ENCODE data around the gene RELL2. TPM values are rescaled to one million over a fixed set of nuclear protein-coding genes. Genes with fewer than 3 reads are reported as not detected.

Gene RELL2
- total RNA-seq, 1 donor from 2014 or later = 12.9 TPM

- peaks cover 14% of the 10 kb centered on the region for H3K4me1 Mint-ChIP-seq (ENCODE audit: low read depth, unreplicated experiment)
- H3K27me3 Mint-ChIP-seq (ENCODE audit: low read depth, unreplicated experiment) = no peaks in the 10 kb centered on the region
- Histone ChIP-seq H3K79me2 (ENCODE audit: insufficient read depth, low read length) (peaks cover 51% of the 10 kb centered on the region), H3K4me3 (ENCODE audit: insufficient read depth, low read depth, low read length) (peak overlapping the region; percentile 95), H3K27ac (ENCODE audit: low read depth, low read length) (peak overlapping the region; percentile 63), H3K9me3 (ENCODE audit: insufficient read depth, low read depth, low read length) (no peaks in the 10 kb centered on the region), H3K4me1 (ENCODE audit: insufficient read depth, low read length) (peaks cover 20% of the 10 kb centered on the region), H4K20me1 (ENCODE audit: insufficient read depth, low read length) (peaks cover 60% of the 10 kb centered on the region), H3K9ac (ENCODE audit: low read length) (peak overlapping the region; percentile 93), H3K27me3 (ENCODE audit: insufficient read depth, low read length) (no peaks in the 10 kb centered on the region), H3K36me3 (ENCODE audit: insufficient read depth, low read length) (peaks cover 4% of the 10 kb centered on the region), H3K4me2 (ENCODE audit: low read length) (peak overlapping the region; percentile 98), H2AFZ (ENCODE audit: low read depth, low read length) (peak overlapping the region; percentile 89)
- peaks cover 8% of the 10 kb centered on the region for H3K36me3 Mint-ChIP-seq (ENCODE audit: low read depth, unreplicated experiment)
- peak overlapping the region; percentile 97 for H3K4me3 Mint-ChIP-seq (ENCODE audit: unreplicated experiment)
- H3K27ac Mint-ChIP-seq (ENCODE audit: unreplicated experiment) = peak overlapping the region; percentile 77
- FAIRE-seq (no peak), DNase-seq (ENCODE audit: low read depth) (no peak)
- TF ChIP-seq CTCF (IDR thresholded peaks at IDR 0.05; ENCODE audit: insufficient read depth, low read depth, low read length) = no peak
- no peak for TF ChIP-seq EZH2 (IDR thresholded peaks at IDR 0.05; ENCODE audit: insufficient read depth, low read length)
- no peaks in the 10 kb centered on the region for H3K9me3 Mint-ChIP-seq (ENCODE audit: unreplicated experiment)
These were observed 738 bp upstream of the RELL2 start for GRCh38 chr5:141636106-141636412.

- peaks cover 11% of the 10 kb centered on the region for H3K36me3 Mint-ChIP-seq (ENCODE audit: low read depth, unreplicated experiment)
- DNase-seq (ENCODE audit: low read depth) = no peak
- peak overlapping the region; percentile 87 for H3K4me3 Mint-ChIP-seq (ENCODE audit: unreplicated experiment)
- H3K27ac Mint-ChIP-seq (ENCODE audit: unreplicated experiment) = no peak overlapping the region
- peak overlapping the region; percentile 98 for H3K4me2 ChIP-seq (ENCODE audit: low read length)
- H3K4me3 ChIP-seq (ENCODE audit: insufficient read depth, low read depth, low read length) = peak overlapping the region; percentile 95
- TF ChIP-seq EZH2 (IDR thresholded peaks at IDR 0.05; ENCODE audit: insufficient read depth, low read length) (no peak), CTCF (IDR thresholded peaks at IDR 0.05; ENCODE audit: insufficient read depth, low read depth, low read length) (no peak)
- H3K27ac ChIP-seq (ENCODE audit: low read depth, low read length) = peak overlapping the region; percentile 2
- H3K79me2 ChIP-seq (ENCODE audit: insufficient read depth, low read length) = peaks cover 43% of the 10 kb centered on the region
- peaks cover 20% of the 10 kb centered on the region for H3K4me1 Mint-ChIP-seq (ENCODE audit: low read depth, unreplicated experiment)
- no peaks in the 10 kb centered on the region for H3K9me3 ChIP-seq (ENCODE audit: insufficient read depth, low read depth, low read length)
- no peak for FAIRE-seq
- H3K4me1 ChIP-seq (ENCODE audit: insufficient read depth, low read length) = peaks cover 20% of the 10 kb centered on the region
- H3K9ac ChIP-seq (ENCODE audit: low read length) = peak overlapping the region; percentile 93
- no peaks in the 10 kb centered on the region for H3K27me3 Mint-ChIP-seq (ENCODE audit: low read depth, unreplicated experiment)
- no peaks in the 10 kb centered on the region for H3K27me3 ChIP-seq (ENCODE audit: insufficient read depth, low read length)
- H4K20me1 ChIP-seq (ENCODE audit: insufficient read depth, low read length) = peaks cover 60% of the 10 kb centered on the region
- no peaks in the 10 kb centered on the region for H3K9me3 Mint-ChIP-seq (ENCODE audit: unreplicated experiment)
- peak overlapping the region; percentile 89 for H2AFZ ChIP-seq (ENCODE audit: low read depth, low read length)
- H3K36me3 ChIP-seq (ENCODE audit: insufficient read depth, low read length) = peaks cover 3% of the 10 kb centered on the region
These were observed 448 bp downstream of the RELL2 start for GRCh38 chr5:141637123-141637766.

GRCh38 chr5:141637767-141638419 lies 1.1 kb downstream of the RELL2 start:
- peak overlapping the region; percentile 95 for H3K4me3 ChIP-seq (ENCODE audit: insufficient read depth, low read depth, low read length)

More at GRCh38 chr5:141637767-141638419, 1.1 kb downstream of the RELL2 start:
- Mint-ChIP-seq H3K27me3 (ENCODE audit: low read depth, unreplicated experiment) (no peaks in the 10 kb centered on the region), H3K36me3 (ENCODE audit: low read depth, unreplicated experiment) (peaks cover 11% of the 10 kb centered on the region), H3K9me3 (ENCODE audit: unreplicated experiment) (no peaks in the 10 kb centered on the region), H3K27ac (ENCODE audit: unreplicated experiment) (peak overlapping the region; percentile 94), H3K4me3 (ENCODE audit: unreplicated experiment) (peak overlapping the region; percentile 87), H3K4me1 (ENCODE audit: low read depth, unreplicated experiment) (peaks cover 22% of the 10 kb centered on the region)
- TF ChIP-seq CTCF (IDR thresholded peaks at IDR 0.05; ENCODE audit: insufficient read depth, low read depth, low read length) (no peak), EZH2 (IDR thresholded peaks at IDR 0.05; ENCODE audit: insufficient read depth, low read length) (no peak)
- FAIRE-seq = no peak
- peak overlapping the region; percentile 89 for H2AFZ ChIP-seq (ENCODE audit: low read depth, low read length)
- H4K20me1 ChIP-seq (ENCODE audit: insufficient read depth, low read length) = peaks cover 59% of the 10 kb centered on the region
- peak overlapping the region; percentile 98 for H3K4me2 ChIP-seq (ENCODE audit: low read length)
- no peaks in the 10 kb centered on the region for H3K27me3 ChIP-seq (ENCODE audit: insufficient read depth, low read length)
- no peaks in the 10 kb centered on the region for H3K9me3 ChIP-seq (ENCODE audit: insufficient read depth, low read depth, low read length)
- peaks cover 20% of the 10 kb centered on the region for H3K4me1 ChIP-seq (ENCODE audit: insufficient read depth, low read length)
- H3K79me2 ChIP-seq (ENCODE audit: insufficient read depth, low read length) = peaks cover 37% of the 10 kb centered on the region
- H3K9ac ChIP-seq (ENCODE audit: low read length) = peak overlapping the region; percentile 93
- H3K36me3 ChIP-seq (ENCODE audit: insufficient read depth, low read length) = no peaks in the 10 kb centered on the region
- peak; percentile 12 for DNase-seq (ENCODE audit: low read depth)
- H3K27ac ChIP-seq (ENCODE audit: low read depth, low read length) = no peak overlapping the region
